KOPT-K1 (cell line): ENCODE measurements around the gene HMOX2.

Experiments used
- H3K27ac ChIP-seq: fragments of 200-600 bp; sonication (generic); 2 replicates; pipeline ENCODE4 v1.5.1; 2016; ENCODE audit warnings: antibody characterized with exemption, mild to moderate bottlenecking, low read depth, low read length; ENCODE audit not compliant: poor library complexity, severe bottlenecking
- H3K36me3 ChIP-seq: fragments of 200-600 bp; sonication (generic); 2 replicates; pipeline ENCODE4 v1.5.1; 2017; ENCODE audit warnings: antibody characterized with exemption, mild to moderate bottlenecking, low read length, moderate library complexity; ENCODE audit not compliant: insufficient read depth
- H3K9me3 ChIP-seq: fragments of 200-600 bp; sonication (generic); 2 replicates; pipeline ENCODE4 v1.5.1; 2017; ENCODE audit warnings: antibody characterized with exemption, low read length, mild to moderate bottlenecking; ENCODE audit not compliant: insufficient read depth, poor library complexity, severe bottlenecking

HMOX2 gene

GRCh38 chr16:4475880-4476788, at the start of gene HMOX2:
HMOX2 (plus strand) TSS chr16:4476398; CDS start chr16:4505525, 29,127 bp downstream.
- Histone ChIP-seq H3K27ac (peak within 1 kb of the TSS; percentile 95), H3K36me3 (peaks cover 9% of the 10 kb centered on the region; the same call in 1 of the 2 replicates)

GRCh38 chr16:4426722-4427372, 49.4 kb upstream of the HMOX2 start:
- Histone ChIP-seq H3K27ac (peak overlapping the region; percentile 96), H3K36me3 (peaks cover 40% of the 10 kb centered on the region), H3K9me3 (no peaks in the 10 kb centered on the region)

More at GRCh38 chr16:4475880-4476788, at the start of gene HMOX2:
- H3K9me3 ChIP-seq, result no peaks in the 10 kb centered on the region

- no peak overlapping the region for H3K27ac ChIP-seq
- H3K9me3 ChIP-seq, result no peaks in the 10 kb centered on the region
- H3K36me3 ChIP-seq, result peaks cover 54% of the 10 kb centered on the region
Measured at GRCh38 chr16:4428500-4428899, 47.7 kb upstream of the HMOX2 start.

- H3K36me3 ChIP-seq, result peaks cover 79% of the 10 kb centered on the region
- no peak overlapping the region for H3K27ac ChIP-seq
- H3K9me3 ChIP-seq, result no peaks in the 10 kb centered on the region
Measured at GRCh38 chr16:4431023-4431422, 45.2 kb upstream of the HMOX2 start.

- Histone ChIP-seq H3K27ac (no peak overlapping the region), H3K36me3 (peaks cover 94% of the 10 kb centered on the region), H3K9me3 (no peaks in the 10 kb centered on the region)
Measured at GRCh38 chr16:4433228-4433627, 43.0 kb upstream of the HMOX2 start.

- Histone ChIP-seq H3K9me3 (no peaks in the 10 kb centered on the region), H3K36me3 (peaks cover 96% of the 10 kb centered on the region), H3K27ac (no peak overlapping the region)
Measured at GRCh38 chr16:4433914-4434787, 42.0 kb upstream of the HMOX2 start.

- no peak overlapping the region for H3K27ac ChIP-seq
- H3K9me3 ChIP-seq, result no peaks in the 10 kb centered on the region
- peaks cover 97% of the 10 kb centered on the region for H3K36me3 ChIP-seq
Measured at GRCh38 chr16:4435337-4436067, 40.7 kb upstream of the HMOX2 start.

- Histone ChIP-seq H3K9me3 (no peaks in the 10 kb centered on the region), H3K27ac (no peak overlapping the region), H3K36me3 (peaks cover 97% of the 10 kb centered on the region)
Measured at GRCh38 chr16:4437366-4437765, 38.8 kb upstream of the HMOX2 start.

GRCh38 chr16:4442371-4442770, 33.8 kb upstream of the HMOX2 start:
- peaks cover 99% of the 10 kb centered on the region for H3K36me3 ChIP-seq
- H3K27ac ChIP-seq, result no peak overlapping the region
- H3K9me3 ChIP-seq, result no peaks in the 10 kb centered on the region

- Histone ChIP-seq H3K9me3 (no peaks in the 10 kb centered on the region), H3K27ac (no peak overlapping the region), H3K36me3 (peaks cover 99% of the 10 kb centered on the region)
Measured at GRCh38 chr16:4443271-4443670, 32.9 kb upstream of the HMOX2 start.

- Histone ChIP-seq H3K27ac (no peak overlapping the region), H3K9me3 (no peaks in the 10 kb centered on the region), H3K36me3 (peaks cover 99% of the 10 kb centered on the region)
Measured at GRCh38 chr16:4443986-4444385, 32.2 kb upstream of the HMOX2 start.

- no peak overlapping the region for H3K27ac ChIP-seq
- peaks cover 100% of the 10 kb centered on the region for H3K36me3 ChIP-seq
Measured at GRCh38 chr16:4450430-4450829, 25.8 kb upstream of the HMOX2 start.

GRCh38 chr16:4450931-4451519, 25.2 kb upstream of the HMOX2 start:
- Histone ChIP-seq H3K9me3 (no peaks in the 10 kb centered on the region), H3K27ac (no peak overlapping the region), H3K36me3 (peaks cover 100% of the 10 kb centered on the region)

More at GRCh38 chr16:4450430-4450829, 25.8 kb upstream of the HMOX2 start:
- H3K9me3 ChIP-seq, result no peaks in the 10 kb centered on the region

- no peaks in the 10 kb centered on the region for H3K9me3 ChIP-seq
- no peak overlapping the region for H3K27ac ChIP-seq
- H3K36me3 ChIP-seq, result peaks cover 100% of the 10 kb centered on the region
Measured at GRCh38 chr16:4452674-4453073, 23.5 kb upstream of the HMOX2 start.
